Measurements from ENCODE around the gene CLEC4C.

CLEC4C gene

GRCh38 chr12:7729746-7730145 lies 17.4 kb downstream of the CLEC4C start:
- ChIA-PET POLR2A (no interaction called here), CTCF (no interaction called here)
- Histone ChIP-seq H3K27ac (ENCODE audit: extremely low read depth, low read depth, low read length) (no peak overlapping the region), H3K36me3 (ENCODE audit: control insufficient read depth in 2 of 2, insufficient read depth in 1 of 2, low read length in 2 of 2) (no peaks in the 10 kb centered on the region), H3K9me3 (ENCODE audit: control insufficient read depth, insufficient read depth, low read depth, low read length) (no peaks in the 10 kb centered on the region), H3K4me3 (ENCODE audit: low read depth, low read length) (no peak overlapping the region), H3K4me1 (ENCODE audit: control insufficient read depth, insufficient read depth, low read length) (no peaks in the 10 kb centered on the region)
- TF ChIP-seq ZNF341 (tag by site-specific recombination; IDR thresholded peaks at IDR 0.05; ENCODE audit: low read depth) (no peak), KLF1 (tag by site-specific recombination; IDR thresholded peaks at IDR 0.05) (no peak), ZSCAN4 (tag by site-specific recombination; IDR thresholded peaks at IDR 0.05) (no peak), EGR2 (tag by site-specific recombination; IDR thresholded peaks at IDR 0.05; ENCODE audit: low read depth) (no peak), ZNF585B (tag by site-specific recombination; IDR thresholded peaks at IDR 0.05) (no peak), ZNF174 (tag by site-specific recombination; IDR thresholded peaks at IDR 0.05) (no peak), PATZ1 (tag by site-specific recombination; IDR thresholded peaks at IDR 0.05) (no peak), ZNF624 (tag by site-specific recombination; IDR thresholded peaks at IDR 0.05) (no peak), ZNF837 (tag by site-specific recombination; IDR thresholded peaks at IDR 0.05) (no peak)

- ChIA-PET POLR2A (no interaction called here), CTCF (interaction anchor here (0.7 to 1.0 kb wide), 2 partner anchors 46 to 82 kb away, joined by 3 to 4 read pairs; no protein-coding TSS in a partner anchor)
- Histone ChIP-seq H3K9me3 (ENCODE audit: control insufficient read depth, insufficient read depth, low read depth, low read length) (no peaks in the 10 kb centered on the region), H3K36me3 (ENCODE audit: control insufficient read depth in 2 of 2, insufficient read depth in 1 of 2, low read length in 2 of 2) (no peaks in the 10 kb centered on the region), H3K27ac (ENCODE audit: extremely low read depth, low read depth, low read length) (no peak overlapping the region), H3K4me3 (ENCODE audit: low read depth, low read length) (no peak overlapping the region), H3K4me1 (ENCODE audit: control insufficient read depth, insufficient read depth, low read length) (no peaks in the 10 kb centered on the region)
- no peak for TF ChIP-seq KLF16 (tag by site-specific recombination; IDR thresholded peaks at IDR 0.05)
These were observed 23.2 kb downstream of the CLEC4C start for GRCh38 chr12:7723926-7724325.

GRCh38 chr12:7719946-7720730 lies 27.0 kb downstream of the CLEC4C start:
- TF ChIP-seq ZNF701 (tag by site-specific recombination; IDR thresholded peaks at IDR 0.05) (no peak), SP2 (tag by site-specific recombination; IDR thresholded peaks at IDR 0.05) (no peak)
- Histone ChIP-seq H3K36me3 (ENCODE audit: control insufficient read depth in 2 of 2, insufficient read depth in 1 of 2, low read length in 2 of 2) (no peaks in the 10 kb centered on the region), H3K4me3 (ENCODE audit: low read depth, low read length) (no peak overlapping the region), H3K27ac (ENCODE audit: extremely low read depth, low read depth, low read length) (no peak overlapping the region), H3K4me1 (ENCODE audit: control insufficient read depth, insufficient read depth, low read length) (peaks cover 5% of the 10 kb centered on the region), H3K9me3 (ENCODE audit: control insufficient read depth, insufficient read depth, low read depth, low read length) (no peaks in the 10 kb centered on the region)
- CTCF ChIA-PET, result interaction anchor here (1.4 to 2.2 kb wide), 2 partner anchors 78 to 86 kb away, joined by 6 to 9 read pairs; no protein-coding TSS in a partner anchor
- POLR2A ChIA-PET, result no interaction called here

- H3K27ac ChIP-seq (ENCODE audit: extremely low read depth, low read depth, low read length), result no peak overlapping the region
- H3K4me1 ChIP-seq (ENCODE audit: control insufficient read depth, insufficient read depth, low read length), result peaks cover 5% of the 10 kb centered on the region
- H3K4me3 ChIP-seq (ENCODE audit: low read depth, low read length), result no peak overlapping the region
- no peaks in the 10 kb centered on the region for H3K36me3 ChIP-seq (ENCODE audit: control insufficient read depth in 2 of 2, insufficient read depth in 1 of 2, low read length in 2 of 2)
- ChIA-PET POLR2A (interaction anchor here (1.2 kb wide), 1 partner anchor 90 kb away, joined by 3 read pairs; no protein-coding TSS in a partner anchor), CTCF (interaction anchor here (0.5 to 1.4 kb wide), 9 partner anchors 11 to 169 kb away, joined by 3 to 6 read pairs (median 3); no protein-coding TSS in a partner anchor)
- 0 out of 2 replicates have a peak, but pooled peaks have one; percentile 13 for TF ChIP-seq ZNF10 (tag by site-specific recombination; IDR thresholded peaks at IDR 0.05)
- peak; percentile 41; the same call in 1 of the 2 replicates for TF ChIP-seq ZNF654 (tag by site-specific recombination; IDR thresholded peaks at IDR 0.05; ENCODE audit: low read depth)
- no peak for TF ChIP-seq ZNF621 (tag by site-specific recombination; IDR thresholded peaks at IDR 0.05)
- TF ChIP-seq ZNF707 (tag by site-specific recombination; IDR thresholded peaks at IDR 0.05), result no peak
- TF ChIP-seq CTCF (tag by site-specific recombination; IDR thresholded peaks at IDR 0.05), result peak; percentile 25; the same call in 1 of the 2 replicates
- TF ChIP-seq SALL2 (tag by site-specific recombination; IDR thresholded peaks at IDR 0.05; ENCODE audit: borderline replicate concordance), result no peak
- H3K9me3 ChIP-seq (ENCODE audit: control insufficient read depth, insufficient read depth, low read depth, low read length), result no peaks in the 10 kb centered on the region
These were observed 30.8 kb downstream of the CLEC4C start for GRCh38 chr12:7716381-7716780.

All from HEK293 (cell line).